Stimulated activated CD8-positive, alpha-beta memory T cell treated with anti-CD3 and anti-CD28 coated beads, Interleukin-4, amount 100 ng/mL, for 1 hour (primary cell): ENCODE measurements around the gene PDHB.

Experiments
- DNase-seq, 2 donors: peaks; one replicate each; pipeline ENCODE4 v3.0.0-alpha.2; 2020; ENCODE audit warnings: low read depth in 2 of 2, low spot score in 1 of 2

Gene PDHB

GRCh38 chr3:58404396-58404795 is 29.2 kb downstream of the PDHB start:
- no peak for DNase-seq

- DNase-seq: no peak
Measured at GRCh38 chr3:58403513-58404109, 30.0 kb downstream of the PDHB start.

GRCh38 chr3:58398669-58399333 is 34.8 kb downstream of the PDHB start:
- DNase-seq: no peak

GRCh38 chr3:58394339-58394738 is 39.3 kb downstream of the PDHB start:
- DNase-seq: no peak

- no peak for DNase-seq
Measured at GRCh38 chr3:58392181-58392580, 41.5 kb downstream of the PDHB start.

GRCh38 chr3:58391156-58391865 is 42.3 kb downstream of the PDHB start:
- no peak for DNase-seq

GRCh38 chr3:58388550-58389091 is 45.0 kb downstream of the PDHB start:
- DNase-seq: no peak

GRCh38 chr3:58387650-58388546 is 45.7 kb downstream of the PDHB start:
- DNase-seq: no peak

- no peak for DNase-seq
Measured at GRCh38 chr3:58386626-58387365, 46.8 kb downstream of the PDHB start.

- DNase-seq: no peak
Measured at GRCh38 chr3:58384381-58385090, 49.1 kb downstream of the PDHB start.

- DNase-seq: no peak
Measured at GRCh38 chr3:58383904-58384303, 49.7 kb downstream of the PDHB start.

GRCh38 chr3:58383476-58383875 is 50.2 kb downstream of the PDHB start:
- DNase-seq: no peak

GRCh38 chr3:58379351-58380073 is 54.1 kb downstream of the PDHB start:
- DNase-seq: no peak

GRCh38 chr3:58377750-58378149 is 55.9 kb downstream of the PDHB start:
- no peak for DNase-seq
